ENCODE measurements around the gene SMYD5. TPM values are rescaled to one million over a fixed set of nuclear protein-coding genes. Genes with fewer than 3 reads are reported as not detected.

The SMYD5 gene
- total RNA-seq, 3 donors from 2014 or later = 10.5 to 20.0 (median 16.0) TPM

- intact Hi-C loops (cut with DNase I, micrococcal nuclease) = no loop called here
- Histone ChIP-seq H3K4me1 (ENCODE audit: low read depth) (peaks cover 18% of the 10 kb centered on the region), H3K4me3 (no peak overlapping the region), H3K36me3 (ENCODE audit: low read depth) (no peaks in the 10 kb centered on the region), H3K9me3 (no peaks in the 10 kb centered on the region)
- ATAC-seq = no peak
- TF ChIP-seq CTCF (IDR thresholded peaks at IDR 0.05) = no peak
- DNase-seq = no peak
Measured at GRCh38 chr2:73238976-73239375, 24.9 kb downstream of the SMYD5 start.

GRCh38 chr2:73239776-73240175 lies 25.7 kb downstream of the SMYD5 start:
- Histone ChIP-seq H3K4me3 (no peak overlapping the region), H3K9me3 (no peaks in the 10 kb centered on the region), H3K4me1 (ENCODE audit: low read depth) (peaks cover 18% of the 10 kb centered on the region), H3K36me3 (ENCODE audit: low read depth) (no peaks in the 10 kb centered on the region)
- TF ChIP-seq CTCF (IDR thresholded peaks at IDR 0.05) = no peak
- DNase-seq (no peak), ATAC-seq (no peak)
- intact Hi-C loops (cut with DNase I, micrococcal nuclease) = no loop called here

GRCh38 chr2:73243884-73244570 lies 30.0 kb downstream of the SMYD5 start:
- peaks cover 11% of the 10 kb centered on the region for H3K36me3 ChIP-seq (ENCODE audit: low read depth)
- intact Hi-C loops (cut with DNase I, micrococcal nuclease) = no loop called here
- H3K4me3 ChIP-seq = no peak overlapping the region
- no peaks in the 10 kb centered on the region for H3K9me3 ChIP-seq
- ATAC-seq (no peak), DNase-seq (no peak)
- no peaks in the 10 kb centered on the region for H3K4me1 ChIP-seq (ENCODE audit: low read depth)
- TF ChIP-seq CTCF (IDR thresholded peaks at IDR 0.05) = no peak

DNA sequence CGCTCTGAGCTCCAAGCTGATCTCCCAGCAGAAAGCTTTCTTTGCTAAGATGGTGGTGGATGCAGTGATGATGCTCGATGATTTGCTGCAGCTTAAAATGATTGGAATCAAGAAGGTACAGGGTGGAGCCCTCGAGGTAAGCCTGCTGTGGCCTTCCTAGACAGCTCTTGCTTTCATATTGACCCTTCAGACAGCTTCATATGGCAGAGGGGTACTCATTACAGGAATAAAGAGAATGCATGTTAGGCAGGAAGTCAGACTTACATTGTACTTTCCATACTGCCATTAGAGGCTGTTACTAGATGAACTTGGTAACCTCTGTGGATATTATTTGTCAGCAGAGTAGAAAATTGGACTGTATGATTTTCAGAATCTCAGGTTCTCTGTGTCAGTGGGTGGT lies 30.5 kb downstream of the SMYD5 start:
- H3K36me3 ChIP-seq (ENCODE audit: low read depth) = peaks cover 15% of the 10 kb centered on the region
- DNase-seq = no peak
- ATAC-seq = no peak
- no peaks in the 10 kb centered on the region for H3K9me3 ChIP-seq
- intact Hi-C loops (cut with DNase I, micrococcal nuclease) = no loop called here
- no peaks in the 10 kb centered on the region for H3K4me1 ChIP-seq (ENCODE audit: low read depth)
- H3K4me3 ChIP-seq = no peak overlapping the region
- no peak for TF ChIP-seq CTCF (IDR thresholded peaks at IDR 0.05)

GRCh38 chr2:73246850-73247249 lies 32.8 kb downstream of the SMYD5 start:
- no peak for TF ChIP-seq CTCF (IDR thresholded peaks at IDR 0.05)
- H3K9me3 ChIP-seq = no peaks in the 10 kb centered on the region
- DNase-seq = no peak
- H3K4me3 ChIP-seq = no peak overlapping the region
- intact Hi-C loops (cut with DNase I, micrococcal nuclease) = no loop called here
- no peaks in the 10 kb centered on the region for H3K4me1 ChIP-seq (ENCODE audit: low read depth)
- peaks cover 18% of the 10 kb centered on the region for H3K36me3 ChIP-seq (ENCODE audit: low read depth)
- ATAC-seq = no peak

DNA sequence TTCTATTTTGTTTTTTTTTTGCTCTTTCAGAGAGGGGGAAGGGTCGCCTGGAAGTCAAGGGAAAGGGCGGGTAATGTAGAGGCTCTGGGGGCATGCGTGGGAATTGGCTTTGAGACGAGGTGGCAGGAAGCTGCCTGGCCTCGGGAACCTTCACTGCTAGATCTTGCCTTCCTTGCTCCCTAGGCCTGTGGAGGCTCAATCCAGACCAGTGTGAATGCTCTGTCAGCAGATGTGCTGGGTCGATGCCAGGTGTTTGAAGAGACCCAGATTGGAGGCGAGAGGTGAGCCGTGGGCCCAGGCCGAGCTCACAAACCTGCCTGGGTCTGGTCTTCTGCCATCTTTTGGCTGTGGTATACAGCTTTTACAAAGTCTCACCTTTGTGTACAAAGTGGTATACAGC lies 35.6 kb downstream of the SMYD5 start:
- Histone ChIP-seq H3K4me3 (no peak overlapping the region), H3K4me1 (ENCODE audit: low read depth) (no peaks in the 10 kb centered on the region), H3K9me3 (no peaks in the 10 kb centered on the region), H3K36me3 (ENCODE audit: low read depth) (peaks cover 18% of the 10 kb centered on the region)
- intact Hi-C loops (cut with DNase I, micrococcal nuclease) = no loop called here
- DNase-seq = no peak
- ATAC-seq = no peak
- no peak for TF ChIP-seq CTCF (IDR thresholded peaks at IDR 0.05)
